CD4-positive, CD25-positive, alpha-beta regulatory T cell (primary cell): ENCODE data around the gene THEM5. TPM values are rescaled to one million over a fixed set of nuclear protein-coding genes. Genes with fewer than 3 reads are reported as not detected.
A peak's percentile ranks its signal among the peaks of the same experiment; 100 is the strongest.

Experiments
- ATAC-seq, 2 donors: fragments of 150-1000 bp; cut with Tn5 transposase; one replicate each; pipeline ENCODE4 v1.10.0; 2021; ENCODE audit warnings: low read depth in 2 of 2, moderate number of reproducible peaks in 2 of 2, moderate library complexity in 1 of 2
- DNase-seq, 3 donors: peaks; one replicate each; pipeline versions ENCODE4 v3.0.0 to v3.0.0-alpha.2; 2012 to 2022; ENCODE audit warnings: mixed read lengths in 1 of 3
- H3K27ac ChIP-seq: one replicate; pipeline ENCODE4 v1.7.0; 2013; ENCODE audit warnings: mild to moderate bottlenecking, low read length; ENCODE audit not compliant: insufficient read depth, poor library complexity, severe bottlenecking
- H3K27me3 ChIP-seq: one replicate; pipeline ENCODE4 v1.7.0; 2013; ENCODE audit warnings: low read length; ENCODE audit not compliant: control insufficient read depth, insufficient read depth
- H3K36me3 ChIP-seq: one replicate; pipeline ENCODE4 v1.7.0; 2013; ENCODE audit warnings: mild to moderate bottlenecking, low read length, moderate library complexity; ENCODE audit not compliant: control insufficient read depth, insufficient read depth
- H3K4me1 ChIP-seq: 2 replicates; pipeline ENCODE4 v1.7.0; 2013; ENCODE audit warnings: mild to moderate bottlenecking, low read length; ENCODE audit not compliant: insufficient read depth, control insufficient read depth, poor library complexity, severe bottlenecking
- H3K4me3 ChIP-seq: one replicate; pipeline ENCODE4 v1.7.0; 2013; ENCODE audit warnings: low read depth, mild to moderate bottlenecking, low read length, moderate library complexity
- H3K9me3 ChIP-seq, 2 experiments: 1 replicate in 1 of 2; 2 replicates in 1 of 2; pipeline ENCODE4 v1.7.0; 2013; ENCODE audit warnings: low read length in 2 of 2, mild to moderate bottlenecking in 1 of 2, moderate library complexity in 1 of 2; ENCODE audit not compliant: control insufficient read depth in 2 of 2
- H3K27ac Mint-ChIP-seq, 3 donors: one replicate each; pipeline ENCODE4 v1.8.0; 2020 to 2022; ENCODE audit warnings: mild to moderate bottlenecking in 3 of 3, mixed read lengths in 3 of 3, moderate library complexity in 2 of 3
- H3K27me3 Mint-ChIP-seq: one replicate; pipeline ENCODE4 v1.8.0; 2022; ENCODE audit warnings: mild to moderate bottlenecking, mixed read lengths
- H3K36me3 Mint-ChIP-seq: one replicate; pipeline ENCODE4 v1.8.0; 2020; ENCODE audit warnings: mixed read lengths
- H3K4me1 Mint-ChIP-seq, 4 donors: one replicate each; pipeline ENCODE4 v1.8.0; 2020 to 2022; ENCODE audit warnings: mixed read lengths in 4 of 4, mild to moderate bottlenecking in 1 of 4
- H3K4me3 Mint-ChIP-seq, 4 donors: one replicate each; pipeline ENCODE4 v1.8.0; 2020 to 2022; ENCODE audit warnings: mild to moderate bottlenecking in 4 of 4, mixed read lengths in 4 of 4, moderate library complexity in 3 of 4
- H3K9me3 Mint-ChIP-seq, 7 donors: one replicate each; pipeline ENCODE4 v1.8.0; 2020 to 2022; ENCODE audit warnings: mixed read lengths in 7 of 7, mild to moderate bottlenecking in 3 of 7, moderate library complexity in 2 of 7
- polyA plus RNA-seq, 4 donors: library from polyadenylated mRNA; unstranded; fragments of 300-500 nt; fragmentation: Illumina TruSeq; gene quantifications; one replicate each; pipeline ENCODE4 v1.2.3, GENCODE V29; 2021
- total RNA-seq: library from RNA; stranded (reverse); gene quantifications from one replicate; pipeline ENCODE4 v1.2.3, GENCODE V29; 2022

Gene THEM5
- total and polyA plus RNA-seq, 5 donors from 2014 or later: 0.25 TPM; not detected in 4

GRCh38 chr1:151846686-151847237, 6.8 kb downstream of the THEM5 start:
- DNase-seq (peak in 2 of 3 donors; percentile 19 to 48), ATAC-seq (peak; percentile 48 to 58)
- Histone ChIP-seq H3K27me3 (no peaks in the 10 kb centered on the region), H3K36me3 (peaks cover 3% of the 10 kb centered on the region), H3K9me3 (no peaks in the 10 kb centered on the region), H3K27ac (peak overlapping the region; percentile 63), H3K4me1 (peaks cover 13% of the 10 kb centered on the region), H3K4me3 (no peak overlapping the region)
- Mint-ChIP-seq H3K27ac (peak overlapping the region; percentile 76 to 96 (median 83)), H3K9me3 (no peaks in the 10 kb centered on the region), H3K36me3 (peaks cover 8% of the 10 kb centered on the region), H3K27me3 (peaks cover under 1% of the 10 kb centered on the region), H3K4me3 (peak overlapping the region in 3 of 4 donors; percentile 8 to 50 (median 34)), H3K4me1 (peaks cover 2 to 47% (median 26%) of the 10 kb centered on the region in 4 donors)

GRCh38 chr1:151846062-151846568, 7.4 kb downstream of the THEM5 start:
- DNase-seq: peak in 1 of 3 donors; percentile 38
- peak; percentile 42 to 48 for ATAC-seq
- peak overlapping the region in 2 of 4 donors; percentile 30 to 34 for H3K4me3 Mint-ChIP-seq
- H3K27ac ChIP-seq: peak overlapping the region; percentile 63
- peak overlapping the region; percentile 76 to 95 (median 83) for H3K27ac Mint-ChIP-seq
- H3K36me3 Mint-ChIP-seq: peaks cover 9% of the 10 kb centered on the region
- H3K4me1 ChIP-seq: peaks cover 13% of the 10 kb centered on the region
- peaks cover 4% of the 10 kb centered on the region for H3K27me3 Mint-ChIP-seq
- peaks cover 3% of the 10 kb centered on the region for H3K36me3 ChIP-seq
- H3K4me3 ChIP-seq: no peak overlapping the region
- H3K4me1 Mint-ChIP-seq: peaks cover 4 to 52% (median 25%) of the 10 kb centered on the region in 4 donors
- H3K9me3 ChIP-seq: no peaks in the 10 kb centered on the region
- no peaks in the 10 kb centered on the region for H3K27me3 ChIP-seq
- H3K9me3 Mint-ChIP-seq: no peaks in the 10 kb centered on the region

GRCh38 chr1:151843398-151843797, 10.1 kb downstream of the THEM5 start:
- peaks cover 30% of the 10 kb centered on the region for H3K4me1 ChIP-seq
- DNase-seq: no peak

GRCh38 chr1:151841141-151841540, 12.4 kb downstream of the THEM5 start:
- H3K27me3 ChIP-seq: no peaks in the 10 kb centered on the region
- H3K4me3 Mint-ChIP-seq: peak overlapping the region in 3 of 4 donors; percentile 9 to 97 (median 96)
- peaks cover 8% of the 10 kb centered on the region for H3K27me3 Mint-ChIP-seq
- H3K27ac ChIP-seq: peak overlapping the region; percentile 86
- H3K4me1 ChIP-seq: peaks cover 41% of the 10 kb centered on the region
- no peaks in the 10 kb centered on the region for H3K9me3 ChIP-seq
- H3K27ac Mint-ChIP-seq: peak overlapping the region in 2 of 3 donors; percentile 91 to 96
- ATAC-seq (no peak), DNase-seq (no peak)
- peaks cover 9 to 60% (median 36%) of the 10 kb centered on the region in 4 donors for H3K4me1 Mint-ChIP-seq
- H3K36me3 Mint-ChIP-seq: peaks cover 6% of the 10 kb centered on the region
- peaks cover 3% of the 10 kb centered on the region for H3K36me3 ChIP-seq
- H3K9me3 Mint-ChIP-seq: no peaks in the 10 kb centered on the region
- H3K4me3 ChIP-seq: no peak overlapping the region

More at GRCh38 chr1:151843398-151843797, 10.1 kb downstream of the THEM5 start:
- H3K9me3 ChIP-seq: no peaks in the 10 kb centered on the region
- H3K4me3 ChIP-seq: no peak overlapping the region
- H3K4me3 Mint-ChIP-seq: no peak overlapping the region
- H3K27me3 ChIP-seq: no peaks in the 10 kb centered on the region
- peaks cover 6% of the 10 kb centered on the region for H3K36me3 Mint-ChIP-seq
- peaks cover 3% of the 10 kb centered on the region for H3K36me3 ChIP-seq
- no peaks in the 10 kb centered on the region for H3K9me3 Mint-ChIP-seq
- peaks cover 8% of the 10 kb centered on the region for H3K27me3 Mint-ChIP-seq
- no peak for ATAC-seq
- peak overlapping the region in 1 of 3 donors; percentile 73 for H3K27ac Mint-ChIP-seq
- peaks cover 4 to 57% (median 32%) of the 10 kb centered on the region in 4 donors for H3K4me1 Mint-ChIP-seq
- no peak overlapping the region for H3K27ac ChIP-seq

GRCh38 chr1:151840421-151840820, 13.1 kb downstream of the THEM5 start:
- Mint-ChIP-seq H3K4me1 (peaks cover 9 to 62% (median 35%) of the 10 kb centered on the region in 4 donors), H3K36me3 (peaks cover 6% of the 10 kb centered on the region), H3K9me3 (no peaks in the 10 kb centered on the region), H3K27me3 (peaks cover 8% of the 10 kb centered on the region), H3K27ac (peak overlapping the region; percentile 91 to 96 (median 92)), H3K4me3 (peak overlapping the region; percentile 91 to 97 (median 94))
- Histone ChIP-seq H3K36me3 (peaks cover 3% of the 10 kb centered on the region), H3K27me3 (no peaks in the 10 kb centered on the region), H3K4me3 (peak overlapping the region; percentile 82), H3K4me1 (peaks cover 41% of the 10 kb centered on the region), H3K9me3 (no peaks in the 10 kb centered on the region), H3K27ac (peak overlapping the region; percentile 86)
- DNase-seq: no peak
- no peak for ATAC-seq

- Histone ChIP-seq H3K36me3 (peaks cover 3% of the 10 kb centered on the region), H3K27ac (peak within 1 kb of the TSS; percentile 86), H3K9me3 (no peaks in the 10 kb centered on the region), H3K4me1 (peaks cover 46% of the 10 kb centered on the region), H3K4me3 (peak within 1 kb of the TSS; percentile 82), H3K27me3 (no peaks in the 10 kb centered on the region)
- Mint-ChIP-seq H3K27ac (peak within 1 kb of the TSS; percentile 91 to 96 (median 92)), H3K36me3 (peaks cover 6% of the 10 kb centered on the region), H3K4me1 (peaks cover 9 to 64% (median 36%) of the 10 kb centered on the region in 4 donors), H3K4me3 (peak within 1 kb of the TSS; percentile 91 to 97 (median 94)), H3K9me3 (no peaks in the 10 kb centered on the region), H3K27me3 (peaks cover 8% of the 10 kb centered on the region)
- peak; percentile 64 to 87 (median 72) for DNase-seq
- ATAC-seq: peak; percentile 73
Observed at GRCh38 chr1:151839457-151840403, 13.8 kb downstream of the THEM5 start, which contains the start of gene C2CD4D. C2CD4D (minus strand) TSS chr1:151839820; CDS start chr1:151838989, 831 bp downstream.

GRCh38 chr1:151839082-151839412, 14.5 kb downstream of the THEM5 start:
- H3K4me1 ChIP-seq: peaks cover 53% of the 10 kb centered on the region
- H3K9me3 ChIP-seq: no peaks in the 10 kb centered on the region
- Mint-ChIP-seq H3K4me1 (peaks cover 9 to 63% (median 37%) of the 10 kb centered on the region in 4 donors), H3K4me3 (peak overlapping the region; percentile 91 to 97 (median 94)), H3K27ac (peak overlapping the region; percentile 20 to 96 (median 91)), H3K27me3 (peaks cover 8% of the 10 kb centered on the region), H3K36me3 (peaks cover 6% of the 10 kb centered on the region), H3K9me3 (no peaks in the 10 kb centered on the region)
- H3K4me3 ChIP-seq: peak overlapping the region; percentile 82
- H3K36me3 ChIP-seq: peaks cover 3% of the 10 kb centered on the region
- peak overlapping the region; percentile 86 for H3K27ac ChIP-seq
- DNase-seq (no peak), ATAC-seq (no peak)
- no peaks in the 10 kb centered on the region for H3K27me3 ChIP-seq
